ENCODE data around the gene SYNE2. TPM values are rescaled to one million over a fixed set of nuclear protein-coding genes. Genes with fewer than 3 reads are reported as not detected.
"Not testable (repeated sequence)": the region's sequence is repeated elsewhere in the genome, so short reads cannot be mapped to it uniquely, and the experiment has no call there.

SYNE2 gene
- total RNA-seq, 1 donor from 2014 or later: 186 TPM

- Histone ChIP-seq H3K4me1 (no peaks in the 10 kb centered on the region), H3K9me3 (replicated peaks) (no peaks in the 10 kb centered on the region), H3K4me3 (no peak overlapping the region), H3K27me3 (ENCODE audit: low read depth) (no peaks in the 10 kb centered on the region), H3K36me3 (peaks cover 75% of the 10 kb centered on the region), H3K27ac (replicated peaks) (no peak overlapping the region)
- intact Hi-C loops (cut with micrococcal nuclease): no loop called here
- no peak for TF ChIP-seq CTCF (IDR thresholded peaks at IDR 0.05; ENCODE audit: borderline replicate concordance)
- no peak for DNase-seq
Observed at GRCh38 chr14:64176330-64176729, 323.5 kb downstream of the SYNE2 start.

- intact Hi-C loops (cut with micrococcal nuclease): no loop called here
- peaks cover 52% of the 10 kb centered on the region for H3K36me3 ChIP-seq
- no peaks in the 10 kb centered on the region for H3K9me3 ChIP-seq (replicated peaks)
- H3K4me1 ChIP-seq: no peaks in the 10 kb centered on the region
- H3K4me3 ChIP-seq: no peak overlapping the region
- no peak overlapping the region for H3K27ac ChIP-seq (replicated peaks)
- no peak for TF ChIP-seq CTCF (IDR thresholded peaks at IDR 0.05; ENCODE audit: borderline replicate concordance)
- no peak for DNase-seq
- no peaks in the 10 kb centered on the region for H3K27me3 ChIP-seq (ENCODE audit: low read depth)
Observed at GRCh38 chr14:64178814-64179213, 326.0 kb downstream of the SYNE2 start.

GRCh38 chr14:64182908-64183307 lies 330.1 kb downstream of the SYNE2 start:
- H3K9me3 ChIP-seq (replicated peaks); intact Hi-C loops (cut with micrococcal nuclease); H3K4me1 ChIP-seq; DNase-seq; H3K27me3 ChIP-seq (ENCODE audit: low read depth); H3K4me3 ChIP-seq; H3K27ac ChIP-seq (replicated peaks): not testable (repeated sequence)
- H3K36me3 ChIP-seq: peaks cover 38% of the 10 kb centered on the region

GRCh38 chr14:64184103-64184729 lies 331.4 kb downstream of the SYNE2 start:
- no peak overlapping the region for H3K4me3 ChIP-seq
- H3K36me3 ChIP-seq: peaks cover 37% of the 10 kb centered on the region
- H3K27me3 ChIP-seq (ENCODE audit: low read depth): no peaks in the 10 kb centered on the region
- no peak for DNase-seq
- no peak overlapping the region for H3K27ac ChIP-seq (replicated peaks)
- intact Hi-C loops (cut with micrococcal nuclease): no loop called here
- H3K4me1 ChIP-seq: no peaks in the 10 kb centered on the region
- no peak for TF ChIP-seq CTCF (IDR thresholded peaks at IDR 0.05; ENCODE audit: borderline replicate concordance)
- no peaks in the 10 kb centered on the region for H3K9me3 ChIP-seq (replicated peaks)

- Histone ChIP-seq H3K27ac (replicated peaks) (no peak overlapping the region), H3K27me3 (ENCODE audit: low read depth) (no peaks in the 10 kb centered on the region), H3K36me3 (peaks cover 37% of the 10 kb centered on the region), H3K9me3 (replicated peaks) (no peaks in the 10 kb centered on the region), H3K4me1 (no peaks in the 10 kb centered on the region), H3K4me3 (no peak overlapping the region)
- intact Hi-C loops (cut with micrococcal nuclease): no loop called here
- DNase-seq: no peak
- no peak for TF ChIP-seq CTCF (IDR thresholded peaks at IDR 0.05; ENCODE audit: borderline replicate concordance)
Observed at GRCh38 chr14:64185184-64185583, 332.4 kb downstream of the SYNE2 start.

GRCh38 chr14:64186231-64187129 lies 333.7 kb downstream of the SYNE2 start:
- no peak for DNase-seq
- no peaks in the 10 kb centered on the region for H3K27me3 ChIP-seq (ENCODE audit: low read depth)
- H3K4me3 ChIP-seq: no peak overlapping the region
- no peaks in the 10 kb centered on the region for H3K9me3 ChIP-seq (replicated peaks)
- H3K36me3 ChIP-seq: peaks cover 47% of the 10 kb centered on the region
- intact Hi-C loops (cut with micrococcal nuclease): no loop called here
- TF ChIP-seq CTCF (IDR thresholded peaks at IDR 0.05; ENCODE audit: borderline replicate concordance): no peak
- H3K4me1 ChIP-seq: no peaks in the 10 kb centered on the region
- H3K27ac ChIP-seq (replicated peaks): no peak overlapping the region
